Measurements from ENCODE around the gene EPS15.
"Not testable (repeated sequence)": the region's sequence is repeated elsewhere in the genome, so short reads cannot be mapped to it uniquely, and the experiment has no call there.

The EPS15 gene

DNA sequence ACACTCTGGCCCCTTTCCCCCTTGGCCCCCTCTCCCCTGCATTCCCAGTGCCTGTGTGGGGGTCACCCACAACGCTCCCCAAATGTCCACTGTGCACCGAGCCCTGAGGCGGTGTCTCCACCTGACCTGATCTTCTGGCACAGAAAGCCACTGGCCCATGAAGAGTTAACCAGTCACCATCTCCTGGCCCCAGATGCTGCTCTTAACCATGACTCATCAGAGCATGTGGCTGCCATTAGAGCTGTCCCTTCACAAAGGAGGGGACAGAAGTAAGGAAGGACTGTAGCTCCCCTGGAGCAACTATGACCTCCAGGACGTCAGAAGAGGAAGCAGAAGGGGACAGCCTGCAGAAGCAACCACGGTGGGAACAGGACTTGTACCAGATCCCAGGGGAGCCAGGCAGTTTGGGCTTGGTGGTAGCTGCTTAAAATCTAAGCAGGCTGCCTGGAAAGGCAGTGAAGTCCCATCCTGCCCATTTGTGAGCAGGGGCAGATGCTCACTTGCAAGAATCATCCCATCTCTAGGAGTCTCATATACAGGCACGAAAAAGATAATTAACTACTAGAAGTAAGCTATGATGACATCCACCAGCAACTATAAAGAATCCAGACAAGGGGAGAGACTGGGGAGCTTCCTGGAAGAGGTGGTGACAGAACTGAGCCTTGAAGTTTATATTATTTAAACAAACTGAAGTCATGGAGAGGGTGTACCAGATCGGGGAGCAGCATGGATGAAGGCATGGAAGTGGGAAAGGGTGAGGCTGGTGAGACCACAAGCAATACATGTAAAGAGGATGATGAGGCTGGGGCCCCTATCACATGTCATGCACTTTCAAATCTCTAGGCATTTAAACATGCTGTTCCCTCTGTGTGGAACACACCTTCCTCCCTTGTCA lies 187.6 kb downstream of the EPS15 start:
- DNase-seq (ENCODE audit: low read depth) = no peak

- DNase-seq (ENCODE audit: low read depth) = no peak
These were observed 188.5 kb downstream of the EPS15 start, which contains the start of gene TTC39A for GRCh38 chr1:51330331-51331201. TSS of gene TTC39A (minus strand) at chr1:51330562. CDS start at chr1:51330477, 85 bp downstream.

GRCh38 chr1:51329443-51330325 lies 189.4 kb downstream of the EPS15 start:
- no peak for DNase-seq (ENCODE audit: low read depth)

GRCh38 chr1:51328926-51329325 lies 190.1 kb downstream of the EPS15 start:
- DNase-seq (ENCODE audit: low read depth) = no peak

GRCh38 chr1:51328279-51328678 lies 190.8 kb downstream of the EPS15 start:
- no peak for DNase-seq (ENCODE audit: low read depth)

DNA sequence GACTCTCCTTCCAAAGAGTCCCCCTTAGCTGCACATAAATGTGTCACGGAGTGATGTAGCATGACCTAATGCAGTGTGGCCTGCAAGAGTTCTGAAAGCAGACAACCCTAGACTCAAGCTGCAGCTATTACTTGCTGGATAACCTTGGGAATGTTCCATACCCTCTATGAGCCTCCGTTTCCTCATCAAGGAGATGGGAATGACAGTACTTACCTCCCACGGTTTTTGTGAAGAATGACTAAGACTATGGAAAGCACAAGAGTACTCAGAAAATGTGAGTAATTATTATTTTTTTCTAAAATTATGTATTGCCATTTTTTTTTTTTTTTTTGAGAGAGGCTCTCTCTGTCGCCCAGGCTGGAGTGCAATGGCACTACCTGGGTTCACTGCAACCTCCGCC lies 191.7 kb downstream of the EPS15 start:
- no peak for DNase-seq (ENCODE audit: low read depth)

- no peak for DNase-seq (ENCODE audit: low read depth)
These were observed 192.2 kb downstream of the EPS15 start for GRCh38 chr1:51326839-51327238.

DNA sequence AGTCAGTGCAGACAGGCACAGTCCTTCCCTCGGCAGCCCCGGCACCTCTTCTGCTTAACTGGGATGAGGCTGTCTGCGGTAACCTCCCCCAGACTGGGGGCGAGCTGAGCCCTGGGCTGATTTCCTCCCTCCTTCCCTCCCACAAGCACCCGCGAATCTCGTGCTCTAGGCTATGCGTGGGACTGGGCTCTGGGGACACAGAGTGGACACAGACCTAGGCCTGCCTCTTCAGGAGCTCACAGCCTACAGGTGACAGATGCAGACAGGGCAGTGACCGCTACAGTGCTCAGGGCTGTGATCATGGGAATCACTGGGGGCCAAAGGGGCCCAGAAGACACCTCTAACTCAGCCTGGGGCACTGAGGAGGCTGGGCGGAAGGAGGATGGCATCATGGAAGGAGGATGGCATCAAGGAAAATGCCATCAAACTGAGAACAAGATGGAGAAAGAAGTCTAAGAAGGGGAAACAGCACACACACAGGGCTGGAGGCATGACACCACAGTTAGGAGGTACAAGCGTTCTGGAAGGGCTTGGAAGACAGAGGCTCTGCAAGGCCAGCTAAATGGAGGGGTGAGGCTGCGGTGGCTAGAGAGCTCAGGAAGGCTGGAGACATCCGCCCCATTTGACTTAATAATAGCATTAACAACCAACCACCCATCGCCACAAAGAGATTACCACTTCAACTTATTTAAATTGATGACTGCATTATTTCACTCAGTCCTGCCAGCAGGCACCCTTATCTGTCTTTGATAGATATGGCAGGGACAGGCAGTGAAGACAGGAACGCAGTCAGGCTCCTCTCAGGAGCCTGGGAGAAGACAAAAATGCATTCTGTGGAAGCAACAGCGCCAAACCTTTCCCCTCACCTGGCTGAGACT lies 192.9 kb downstream of the EPS15 start:
- no peak for DNase-seq (ENCODE audit: low read depth)

GRCh38 chr1:51325391-51325790 lies 193.7 kb downstream of the EPS15 start:
- no peak for DNase-seq (ENCODE audit: low read depth)

- not testable (repeated sequence) for DNase-seq (ENCODE audit: low read depth)
These were observed 194.1 kb downstream of the EPS15 start for GRCh38 chr1:51325011-51325385.

DNA sequence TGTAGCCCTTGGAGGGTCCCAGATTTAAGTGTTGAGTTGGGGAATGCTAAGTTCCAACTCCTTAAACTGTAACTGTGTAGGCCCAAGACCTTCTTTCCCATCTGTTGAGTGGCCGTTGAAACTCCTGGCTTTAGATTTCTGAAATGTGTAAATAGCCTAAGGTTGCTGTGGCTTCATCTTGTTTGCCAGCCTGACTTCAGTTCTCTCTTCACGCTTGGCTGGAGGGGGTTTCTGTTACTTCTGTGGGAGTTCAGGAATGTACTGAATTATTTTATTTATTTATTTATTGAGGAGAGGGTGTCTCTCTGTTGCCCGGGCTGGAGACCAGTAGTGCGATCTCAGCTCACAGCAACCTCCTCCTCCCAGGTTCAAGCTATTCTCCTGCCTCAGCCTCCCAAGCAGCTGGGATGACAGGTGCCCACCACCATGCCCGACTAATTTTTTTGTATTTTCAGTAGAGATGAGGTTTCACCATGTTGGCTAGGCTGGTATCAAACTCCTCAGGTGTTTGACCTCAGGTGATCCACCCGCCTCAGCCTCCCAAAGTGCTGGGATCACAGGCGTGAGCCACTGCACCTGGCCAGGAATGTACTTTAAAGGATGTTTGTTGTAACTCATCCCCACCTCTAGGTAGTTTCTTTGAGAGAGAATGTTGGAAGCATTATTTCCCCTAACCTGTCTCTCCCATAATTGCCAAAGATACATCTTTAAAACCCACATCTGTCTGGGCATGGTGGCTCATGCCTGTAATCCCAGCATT lies 194.6 kb downstream of the EPS15 start:
- DNase-seq (ENCODE audit: low read depth) = no peak

GRCh38 chr1:51323778-51324177 lies 195.3 kb downstream of the EPS15 start:
- no peak for DNase-seq (ENCODE audit: low read depth)

- no peak for DNase-seq (ENCODE audit: low read depth)
These were observed 196.5 kb downstream of the EPS15 start for GRCh38 chr1:51322417-51323101.

DNA sequence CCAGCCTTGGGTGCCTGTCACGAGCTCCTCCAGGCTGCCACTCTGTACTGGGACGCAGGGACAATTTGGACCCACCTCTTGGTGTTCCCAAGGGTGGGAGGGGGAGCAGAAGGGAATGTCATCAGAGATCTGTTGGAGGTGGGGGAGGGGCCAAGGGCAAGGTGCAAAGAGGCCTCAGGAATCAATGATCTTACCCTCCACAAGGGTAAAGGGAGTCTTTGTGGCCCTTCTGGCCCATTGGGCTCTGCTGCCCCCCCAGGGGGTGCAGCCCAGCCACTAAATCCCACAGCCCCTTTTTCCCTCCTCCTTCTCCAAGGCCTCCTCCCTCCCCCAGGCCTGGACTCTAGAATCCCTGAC lies 197.2 kb downstream of the EPS15 start:
- no peak for DNase-seq (ENCODE audit: low read depth)

- DNase-seq (ENCODE audit: low read depth) = no peak
These were observed 197.8 kb downstream of the EPS15 start for GRCh38 chr1:51320967-51321923.

GRCh38 chr1:51317798-51318197 lies 201.3 kb downstream of the EPS15 start:
- no peak for DNase-seq (ENCODE audit: low read depth)

DNA sequence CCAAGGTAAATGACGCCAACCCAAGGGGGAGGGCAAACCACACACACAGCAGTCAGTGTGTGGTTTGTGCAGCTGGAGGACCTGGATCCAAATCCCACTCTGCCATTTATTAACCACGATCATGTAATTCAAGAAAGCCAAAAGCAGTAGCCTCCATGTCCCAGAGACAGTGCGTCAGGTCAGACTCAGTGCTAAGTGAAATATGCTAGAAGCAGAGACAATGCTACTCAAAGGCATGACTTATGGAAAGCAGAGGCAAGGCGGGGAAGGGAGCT lies 202.3 kb downstream of the EPS15 start:
- DNase-seq (ENCODE audit: low read depth) = no peak

- no peak for DNase-seq (ENCODE audit: low read depth)
These were observed 202.8 kb downstream of the EPS15 start for GRCh38 chr1:51316113-51316845.
